HG02981 (cell line): ENCODE data around the gene KIF16B.
A peak's percentile ranks its signal among the peaks of the same experiment; 100 is the strongest.
"Not testable (repeated sequence)": the region's sequence is repeated elsewhere in the genome, so short reads cannot be mapped to it uniquely, and the experiment has no call there.

Source experiments
- ATAC-seq: cut with Tn5 transposase; IDR thresholded peaks from one replicate; pipeline ENCODE4 v1.9.1; 2021; ENCODE audit warnings: mild to moderate bottlenecking, moderate library complexity; ENCODE audit not compliant: unreplicated experiment

Gene KIF16B

GRCh38 chr20:16439540-16439939 is 133.7 kb downstream of the KIF16B start:
- ATAC-seq: not testable (repeated sequence)

GRCh38 chr20:16438100-16438499 is 135.1 kb downstream of the KIF16B start:
- no peak for ATAC-seq

- ATAC-seq: no peak
These were observed 135.8 kb downstream of the KIF16B start for GRCh38 chr20:16437387-16437996.

- peak; percentile 71 for ATAC-seq
These were observed 139.1 kb downstream of the KIF16B start for GRCh38 chr20:16434062-16434664.

GRCh38 chr20:16433293-16433580 is 140.0 kb downstream of the KIF16B start:
- no peak for ATAC-seq

GRCh38 chr20:16432466-16433292 is 140.6 kb downstream of the KIF16B start:
- no peak for ATAC-seq

- no peak for ATAC-seq
These were observed 145.1 kb downstream of the KIF16B start for GRCh38 chr20:16428112-16428511.

GRCh38 chr20:16427571-16427970 is 145.7 kb downstream of the KIF16B start:
- no peak for ATAC-seq

GRCh38 chr20:16424780-16425179 is 148.5 kb downstream of the KIF16B start:
- ATAC-seq: no peak

- no peak for ATAC-seq
These were observed 149.7 kb downstream of the KIF16B start for GRCh38 chr20:16423311-16424212.

GRCh38 chr20:16419138-16419715 is 154.0 kb downstream of the KIF16B start:
- no peak for ATAC-seq

GRCh38 chr20:16418616-16419015 is 154.6 kb downstream of the KIF16B start:
- no peak for ATAC-seq

GRCh38 chr20:16417001-16417400 is 156.2 kb downstream of the KIF16B start:
- no peak for ATAC-seq

- no peak for ATAC-seq
These were observed 157.9 kb downstream of the KIF16B start for GRCh38 chr20:16415071-16416053.

- no peak for ATAC-seq
These were observed 160.3 kb downstream of the KIF16B start for GRCh38 chr20:16412906-16413305.

GRCh38 chr20:16411361-16411760 is 161.9 kb downstream of the KIF16B start:
- no peak for ATAC-seq

- ATAC-seq: no peak
These were observed 162.6 kb downstream of the KIF16B start for GRCh38 chr20:16410626-16411025.

- ATAC-seq: no peak
These were observed 164.3 kb downstream of the KIF16B start for GRCh38 chr20:16408981-16409380.

- ATAC-seq: no peak
These were observed 165.8 kb downstream of the KIF16B start for GRCh38 chr20:16407251-16408067.
